GM12873 (cell line): ENCODE measurements around the gene LMO7.

Source experiments
- TF ChIP-seq, protein P1 (sequence below): IDR thresholded peaks from 2 replicates; pipeline ENCODE4 v1.5.1; 2012; ENCODE audit warnings: low read depth, mild to moderate bottlenecking, moderate library complexity, low read length, control low read depth; ENCODE audit not compliant: insufficient read depth; ENCODE audit errors: missing control alignments

Gene LMO7

DNA sequence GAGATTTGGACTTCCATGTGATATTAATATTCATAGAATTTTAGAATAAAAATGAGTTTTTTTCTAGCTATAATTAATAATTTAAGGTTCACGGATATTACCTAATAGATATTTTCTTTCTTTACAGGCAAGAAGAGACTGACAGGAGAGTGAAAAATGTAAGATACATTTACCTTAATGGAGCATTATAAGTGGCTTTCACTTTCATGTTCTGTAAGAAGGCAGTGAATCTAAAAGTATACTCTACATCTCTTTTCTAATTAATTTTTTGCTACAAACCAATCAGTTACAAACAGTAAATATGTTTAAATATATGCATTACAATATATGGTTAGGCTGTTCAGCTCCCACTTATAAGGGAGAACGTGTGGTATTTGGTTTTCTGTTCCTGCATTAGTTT is 159.1 kb downstream of the LMO7 start:
- TF ChIP-seq, protein P1, sequence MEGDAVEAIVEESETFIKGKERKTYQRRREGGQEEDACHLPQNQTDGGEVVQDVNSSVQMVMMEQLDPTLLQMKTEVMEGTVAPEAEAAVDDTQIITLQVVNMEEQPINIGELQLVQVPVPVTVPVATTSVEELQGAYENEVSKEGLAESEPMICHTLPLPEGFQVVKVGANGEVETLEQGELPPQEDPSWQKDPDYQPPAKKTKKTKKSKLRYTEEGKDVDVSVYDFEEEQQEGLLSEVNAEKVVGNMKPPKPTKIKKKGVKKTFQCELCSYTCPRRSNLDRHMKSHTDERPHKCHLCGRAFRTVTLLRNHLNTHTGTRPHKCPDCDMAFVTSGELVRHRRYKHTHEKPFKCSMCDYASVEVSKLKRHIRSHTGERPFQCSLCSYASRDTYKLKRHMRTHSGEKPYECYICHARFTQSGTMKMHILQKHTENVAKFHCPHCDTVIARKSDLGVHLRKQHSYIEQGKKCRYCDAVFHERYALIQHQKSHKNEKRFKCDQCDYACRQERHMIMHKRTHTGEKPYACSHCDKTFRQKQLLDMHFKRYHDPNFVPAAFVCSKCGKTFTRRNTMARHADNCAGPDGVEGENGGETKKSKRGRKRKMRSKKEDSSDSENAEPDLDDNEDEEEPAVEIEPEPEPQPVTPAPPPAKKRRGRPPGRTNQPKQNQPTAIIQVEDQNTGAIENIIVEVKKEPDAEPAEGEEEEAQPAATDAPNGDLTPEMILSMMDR: no peak

DNA sequence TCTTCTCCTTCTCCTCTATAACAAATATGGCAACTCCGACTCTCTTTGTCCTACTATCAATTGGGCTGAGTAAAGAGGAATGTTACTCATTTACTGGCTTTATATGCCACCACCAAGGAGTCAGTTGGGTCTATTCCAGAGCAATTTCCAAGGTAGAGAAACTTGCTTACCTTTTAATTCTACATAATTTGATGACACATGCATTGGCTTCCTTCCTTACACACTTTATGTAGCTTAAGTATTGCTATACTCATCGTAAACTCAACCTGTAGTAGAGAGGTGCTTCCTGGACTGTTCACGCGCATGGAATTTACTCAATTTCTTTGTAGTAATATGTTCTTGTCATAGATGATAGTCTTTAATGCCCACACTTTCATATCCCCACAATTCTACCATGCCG is 160.7 kb downstream of the LMO7 start:
- TF ChIP-seq, protein P1: no peak

DNA sequence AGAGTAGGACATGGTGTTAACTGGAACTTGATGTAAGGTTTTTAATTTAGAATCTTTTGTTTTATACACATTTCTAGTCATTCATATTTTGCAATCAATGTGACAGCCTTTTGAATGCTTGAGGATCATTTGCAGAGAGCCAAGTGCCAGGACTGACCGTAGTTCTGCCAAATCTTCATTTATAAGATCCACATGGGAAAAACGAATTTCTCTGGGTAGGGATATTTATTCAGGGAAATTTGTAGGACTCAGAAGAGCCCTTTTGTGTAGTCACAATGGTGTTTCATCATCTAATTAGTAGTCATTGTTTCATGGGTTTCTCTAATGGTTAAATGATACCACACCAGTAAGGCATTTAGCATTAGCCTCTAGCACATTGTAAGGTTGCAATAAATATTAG is 161.1 kb downstream of the LMO7 start:
- TF ChIP-seq, protein P1: no peak

GRCh38 chr13:75797719-75798118 is 161.6 kb downstream of the LMO7 start:
- TF ChIP-seq, protein P1: no peak

GRCh38 chr13:75798353-75799255 is 162.5 kb downstream of the LMO7 start:
- TF ChIP-seq, protein P1: no peak

DNA sequence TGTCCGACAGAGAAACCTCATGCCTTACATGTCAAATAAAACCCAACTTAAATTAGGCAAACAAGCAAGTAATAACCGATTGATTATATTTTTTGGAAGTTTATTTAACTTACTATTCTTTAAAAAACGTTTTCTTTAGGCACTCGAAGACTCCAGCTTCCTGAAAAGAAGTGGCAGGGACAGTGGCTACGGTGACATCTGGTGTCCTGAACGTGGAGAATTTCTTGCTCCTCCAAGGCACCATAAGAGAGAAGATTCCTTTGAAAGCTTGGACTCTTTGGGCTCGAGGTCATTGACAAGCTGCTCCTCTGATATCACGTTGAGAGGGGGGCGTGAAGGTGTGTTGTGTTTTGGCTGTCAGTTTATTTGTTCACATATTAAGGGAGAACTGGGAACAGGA is 164.4 kb downstream of the LMO7 start:
- TF ChIP-seq, protein P1: no peak

DNA sequence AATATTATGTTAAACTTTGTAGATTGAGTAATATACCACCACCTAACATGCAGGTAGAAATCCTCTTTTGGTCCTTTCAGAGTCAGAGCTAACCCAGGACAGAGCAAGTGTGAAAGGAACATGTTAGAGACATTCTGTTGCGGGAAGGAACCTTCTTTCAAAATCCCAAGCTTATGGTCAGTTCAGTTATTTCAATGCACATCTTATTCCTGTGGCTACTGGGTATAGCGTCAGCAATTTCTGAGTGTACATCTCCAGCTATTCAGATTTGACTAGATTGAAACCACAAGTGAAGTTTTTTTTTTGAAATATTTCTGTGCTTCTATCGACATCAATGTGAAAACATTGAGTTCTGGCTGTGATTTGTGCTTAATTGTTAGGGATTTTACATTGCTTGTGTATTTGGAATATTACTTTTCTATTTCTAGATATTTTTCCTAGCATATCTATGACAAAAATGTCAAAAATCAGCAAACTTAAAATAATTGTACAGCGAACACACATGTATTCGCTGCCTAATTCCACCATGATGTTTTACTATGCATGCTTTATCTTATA is 165.3 kb downstream of the LMO7 start:
- TF ChIP-seq, protein P1: no peak
